CD4-positive, alpha-beta T cell treated with Interleukin-4 for 4 hours (primary cell): Measurements from ENCODE around the gene DSC1.
"Not testable (repeated sequence)": the region's sequence is repeated elsewhere in the genome, so short reads cannot be mapped to it uniquely, and the experiment has no call there.

Experiments
- DNase-seq: peaks from one replicate; pipeline ENCODE4 v3.0.0-alpha.2; 2020

DSC1 gene

GRCh38 chr18:31170335-31170734, 7.7 kb upstream of the DSC1 start:
- DNase-seq, result no peak

- DNase-seq, result no peak
These were observed 250 bp downstream of the DSC1 start for GRCh38 chr18:31162419-31162793.

- DNase-seq, result no peak
These were observed 768 bp downstream of the DSC1 start for GRCh38 chr18:31161757-31162418.

GRCh38 chr18:31156821-31157763, 5.6 kb downstream of the DSC1 start:
- no peak for DNase-seq

GRCh38 chr18:31155498-31155897, 7.2 kb downstream of the DSC1 start:
- no peak for DNase-seq

GRCh38 chr18:31154181-31154580, 8.5 kb downstream of the DSC1 start:
- DNase-seq, result no peak

- DNase-seq, result no peak
These were observed 13.3 kb downstream of the DSC1 start for GRCh38 chr18:31149351-31149750.

- no peak for DNase-seq
These were observed 14.1 kb downstream of the DSC1 start for GRCh38 chr18:31148600-31148999.

GRCh38 chr18:31146809-31147208, 15.8 kb downstream of the DSC1 start:
- no peak for DNase-seq

GRCh38 chr18:31143025-31143424, 19.6 kb downstream of the DSC1 start:
- DNase-seq, result no peak

GRCh38 chr18:31138709-31139108, 23.9 kb downstream of the DSC1 start:
- DNase-seq, result no peak

GRCh38 chr18:31134988-31135529, 27.6 kb downstream of the DSC1 start:
- no peak for DNase-seq

- no peak for DNase-seq
These were observed 33.1 kb downstream of the DSC1 start for GRCh38 chr18:31129398-31130115.

- no peak for DNase-seq
These were observed 36.8 kb downstream of the DSC1 start for GRCh38 chr18:31125878-31126277.

- not testable (repeated sequence) for DNase-seq
These were observed 39.5 kb downstream of the DSC1 start for GRCh38 chr18:31123125-31123524.

- no peak for DNase-seq
These were observed 42.1 kb downstream of the DSC1 start for GRCh38 chr18:31120594-31120993.

GRCh38 chr18:31116853-31117595, 45.6 kb downstream of the DSC1 start:
- no peak for DNase-seq

- DNase-seq, result no peak
These were observed 49.9 kb downstream of the DSC1 start for GRCh38 chr18:31112804-31113203.

GRCh38 chr18:31105733-31106132, 56.9 kb downstream of the DSC1 start:
- DNase-seq, result no peak

- no peak for DNase-seq
These were observed 58.2 kb downstream of the DSC1 start for GRCh38 chr18:31104444-31104843.

- no peak for DNase-seq
These were observed 59.2 kb downstream of the DSC1 start for GRCh38 chr18:31103423-31103822.

GRCh38 chr18:31102941-31103340, 59.7 kb downstream of the DSC1 start:
- DNase-seq, result no peak
